Measurements from ENCODE around the gene DCPS. TPM values are rescaled to one million over a fixed set of nuclear protein-coding genes. Genes with fewer than 3 reads are reported as not detected.

DCPS gene
- total and polyA plus RNA-seq, 7 donors, result 7.6 to 30.0 (median 9.7) TPM

DNA sequence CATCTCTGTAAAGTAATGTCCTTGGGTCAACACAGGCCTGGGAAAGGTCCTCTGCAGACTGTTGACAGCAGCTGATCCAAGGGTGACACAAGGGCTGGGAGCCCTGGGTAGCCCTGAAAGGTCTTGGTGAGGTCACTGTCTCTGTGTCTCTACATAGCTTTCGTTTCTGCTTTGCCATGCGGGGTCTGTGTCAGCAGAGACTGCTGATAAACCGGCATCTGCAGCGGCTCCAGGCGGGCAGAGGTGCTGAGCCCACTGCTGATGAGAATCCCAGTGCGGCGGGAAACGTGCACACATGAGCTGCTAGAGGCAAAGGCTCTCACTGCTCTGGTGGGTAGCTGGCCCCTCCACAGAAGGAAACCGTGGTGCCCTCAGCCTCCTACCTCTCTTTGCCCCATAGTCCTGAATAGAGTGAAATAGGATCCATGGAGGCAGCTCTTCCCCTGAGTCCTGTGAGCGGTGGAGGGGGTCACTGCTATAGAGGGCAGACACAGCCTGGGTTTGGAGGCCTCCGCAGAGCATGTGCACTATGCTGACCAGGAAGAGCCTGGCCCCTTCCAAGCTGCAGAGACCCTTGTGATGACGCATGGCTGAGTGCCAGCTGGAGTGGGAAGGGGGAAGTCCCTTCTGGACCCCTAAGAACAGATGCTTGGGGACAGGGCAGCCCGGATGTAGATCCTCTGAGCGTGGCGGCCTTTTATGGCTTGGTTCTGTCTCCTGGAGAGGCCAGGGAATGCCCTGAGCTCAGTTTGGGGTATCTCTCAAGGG is 33.8 kb downstream of the DCPS start:
- Histone ChIP-seq H3K4me3 (no peak overlapping the region), H3K9me3 (no peaks in the 10 kb centered on the region), H3K4me1 (peaks cover 0 to 12% (median 11%) of the 10 kb centered on the region in 4 donors), H3K27me3 (no peaks in the 10 kb centered on the region), H3K27ac (no peak overlapping the region), H3K36me3 (peaks cover 0 to 29% (median 5%) of the 10 kb centered on the region in 4 donors)
- 89 to 93% methylated on average over 15 of the region's 15 CpGs for WGBS, 2 donors
- TF ChIP-seq EP300 (IDR thresholded peaks at IDR 0.05) (no peak), CTCF (IDR thresholded peaks at IDR 0.05) (no peak), POLR2A (IDR thresholded peaks at IDR 0.05) (no peak), POLR2AphosphoS5 (IDR thresholded peaks at IDR 0.05) (no peak)
- no peak for DNase-seq
- intact Hi-C loops (cut with DNase I), result no loop called here

GRCh38 chr11:126338346-126339055 is 34.6 kb downstream of the DCPS start:
- 95 to 96% methylated on average over 7 of the region's 7 CpGs for WGBS, 2 donors
- H3K36me3 ChIP-seq, result peaks cover 0 to 36% (median 7%) of the 10 kb centered on the region in 4 donors
- no peaks in the 10 kb centered on the region for H3K27me3 ChIP-seq
- no peak for DNase-seq
- peaks cover 0 to 12% (median 9%) of the 10 kb centered on the region in 4 donors for H3K4me1 ChIP-seq
- H3K9me3 ChIP-seq, result no peaks in the 10 kb centered on the region
- H3K4me3 ChIP-seq, result no peak overlapping the region
- TF ChIP-seq CTCF (IDR thresholded peaks at IDR 0.05) (no peak), POLR2A (IDR thresholded peaks at IDR 0.05) (no peak), POLR2AphosphoS5 (IDR thresholded peaks at IDR 0.05) (no peak), EP300 (IDR thresholded peaks at IDR 0.05) (no peak)
- intact Hi-C loops (cut with DNase I), result no loop called here
- H3K27ac ChIP-seq, result no peak overlapping the region

DNA sequence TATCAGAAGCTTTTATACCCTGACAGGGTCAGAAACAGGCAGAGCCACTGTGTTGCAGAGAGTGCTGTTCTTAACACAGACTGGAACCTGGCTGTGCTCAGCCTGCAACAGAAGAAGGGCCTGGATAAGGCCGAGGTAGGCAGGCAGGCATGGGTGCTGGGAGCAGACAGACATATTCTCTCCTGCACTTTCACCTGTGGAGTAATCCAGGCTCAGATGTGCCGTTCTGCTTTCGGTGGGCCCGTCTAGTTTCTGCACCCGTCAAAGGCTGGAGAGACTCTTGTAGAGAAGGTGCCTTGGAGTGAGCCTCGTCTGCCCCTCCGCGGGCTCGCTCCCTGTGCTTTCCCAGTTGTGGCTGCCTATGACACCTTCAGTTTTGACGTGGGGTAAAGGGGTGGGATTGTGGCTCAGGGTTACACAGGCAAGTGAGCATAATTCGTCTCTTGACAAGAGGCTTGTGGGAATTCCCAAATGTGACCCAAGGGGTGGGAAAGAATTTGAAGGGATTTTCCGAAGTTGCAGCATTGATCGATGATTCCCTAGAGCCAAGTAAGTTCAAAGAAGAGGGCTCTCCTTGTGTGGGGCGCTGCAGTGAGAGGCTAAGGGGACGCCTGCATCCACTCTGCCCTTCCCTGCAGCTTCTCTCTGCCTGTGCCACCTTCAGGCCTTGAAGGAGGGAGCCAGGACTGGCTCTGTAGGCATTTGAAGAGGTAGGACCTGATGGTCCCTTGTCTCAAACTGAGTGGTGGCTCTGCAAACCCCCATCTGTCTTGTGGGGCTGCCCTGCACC is 35.4 kb downstream of the DCPS start:
- peaks cover 0 to 42% (median 11%) of the 10 kb centered on the region in 4 donors for H3K36me3 ChIP-seq
- peak; percentile 50 for DNase-seq
- H3K4me1 ChIP-seq, result peaks cover 0 to 12% (median 9%) of the 10 kb centered on the region in 4 donors
- no peaks in the 10 kb centered on the region for H3K9me3 ChIP-seq
- WGBS, 2 donors, result 82 to 83% methylated on average over 15 of the region's 15 CpGs
- H3K27me3 ChIP-seq, result no peaks in the 10 kb centered on the region
- TF ChIP-seq CTCF (IDR thresholded peaks at IDR 0.05) (no peak), POLR2A (IDR thresholded peaks at IDR 0.05) (no peak), POLR2AphosphoS5 (IDR thresholded peaks at IDR 0.05) (no peak), EP300 (IDR thresholded peaks at IDR 0.05) (no peak)
- intact Hi-C loops (cut with DNase I), result no loop called here
- H3K27ac ChIP-seq, result peak overlapping the region in 1 of 4 donors; percentile 25
- no peak overlapping the region for H3K4me3 ChIP-seq

- Histone ChIP-seq H3K9me3 (no peaks in the 10 kb centered on the region), H3K27ac (peak overlapping the region in 3 of 4 donors; percentile 14 to 53 (median 41)), H3K27me3 (no peaks in the 10 kb centered on the region), H3K36me3 (peaks cover 0 to 49% (median 11%) of the 10 kb centered on the region in 4 donors), H3K4me3 (no peak overlapping the region), H3K4me1 (peaks cover 0 to 12% (median 9%) of the 10 kb centered on the region in 4 donors)
- intact Hi-C loops (cut with DNase I), result no loop called here
- TF ChIP-seq POLR2AphosphoS5 (IDR thresholded peaks at IDR 0.05) (peak in 1 of 4 donors; percentile 41), EP300 (IDR thresholded peaks at IDR 0.05) (no peak), CTCF (IDR thresholded peaks at IDR 0.05) (no peak), POLR2A (IDR thresholded peaks at IDR 0.05) (no peak)
- WGBS, 2 donors, result 77 to 80% methylated on average over 11 of the region's 11 CpGs
- peak; percentile 88 for DNase-seq
These were observed 36.1 kb downstream of the DCPS start for GRCh38 chr11:126339863-126340434.

Measured in sigmoid colon (tissue), 7 donors.